Measurements from ENCODE around the gene PUDP.

The PUDP gene

DNA sequence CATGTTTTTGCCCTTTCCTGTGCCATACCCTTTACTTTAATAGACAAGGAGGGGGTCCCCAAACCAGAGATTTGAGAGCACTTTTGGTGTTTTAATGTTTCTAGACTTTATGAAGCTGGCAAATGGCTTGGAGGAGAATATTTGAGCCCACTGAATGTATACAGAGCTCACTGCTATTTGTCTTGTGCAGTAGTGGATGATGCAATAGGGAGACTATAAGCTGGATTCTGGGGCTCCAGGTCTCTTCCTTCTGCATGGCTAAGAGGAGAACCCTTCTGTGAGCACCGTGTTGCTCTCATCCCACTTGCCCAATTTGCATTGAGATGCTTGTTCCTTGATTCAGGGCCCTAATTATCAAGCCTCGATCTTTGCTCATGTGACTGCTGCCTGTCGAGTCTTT is 8.9 kb upstream of the PUDP start:
- Histone ChIP-seq H3K4me3 (ENCODE audit: low read depth, low read length) (no peak overlapping the region), H3K27ac (no peak overlapping the region), H3K36me3 (replicated peaks) (no peaks in the 10 kb centered on the region), H3K27me3 (replicated peaks) (no peaks in the 10 kb centered on the region)
- no peak for TF ChIP-seq CTCF (IDR thresholded peaks at IDR 0.05; ENCODE audit: low read depth, low read length, missing control alignments)
- in situ Hi-C loops (cut with HindIII; ENCODE audit: low pct_ligation_motif_present, low sequenced_read_pairs), result no loop called here
- DNase-seq, result no peak

- DNase-seq, result no peak
- Histone ChIP-seq H3K4me3 (ENCODE audit: low read depth, low read length) (no peak overlapping the region), H3K27ac (no peak overlapping the region), H3K36me3 (replicated peaks) (no peaks in the 10 kb centered on the region), H3K27me3 (replicated peaks) (no peaks in the 10 kb centered on the region)
- TF ChIP-seq CTCF (IDR thresholded peaks at IDR 0.05; ENCODE audit: low read depth, low read length, missing control alignments), result no peak
- in situ Hi-C loops (cut with HindIII; ENCODE audit: low pct_ligation_motif_present, low sequenced_read_pairs), result no loop called here
Measured at GRCh38 chrX:7155163-7155562, 7.2 kb upstream of the PUDP start.

DNA sequence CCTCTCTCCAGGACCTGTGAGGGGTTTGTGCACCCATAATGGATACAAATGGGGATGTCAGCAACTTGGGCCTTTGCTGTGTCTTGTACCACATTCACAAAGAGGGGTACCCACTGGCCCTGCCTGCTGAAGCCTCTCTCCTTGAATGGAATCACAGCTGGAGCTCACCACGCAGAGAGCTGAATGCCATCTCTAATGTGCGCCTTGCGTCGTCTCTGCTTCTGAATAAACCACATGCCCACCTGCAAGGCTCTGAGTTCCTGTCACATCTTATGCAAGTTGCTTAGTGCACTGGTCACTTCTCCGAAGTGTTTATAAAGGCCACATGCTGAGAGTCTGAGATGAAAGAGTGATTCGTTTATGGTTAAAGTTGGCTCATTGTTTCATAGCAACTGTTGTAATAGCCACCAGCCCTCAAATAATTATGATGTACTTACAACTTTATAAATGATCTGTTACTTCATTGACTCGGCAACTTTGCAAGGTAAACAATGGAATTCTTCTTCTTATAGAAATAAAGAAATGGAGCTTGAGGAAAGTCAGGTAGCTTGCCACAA is 6.2 kb upstream of the PUDP start:
- H3K36me3 ChIP-seq (replicated peaks), result no peaks in the 10 kb centered on the region
- H3K27me3 ChIP-seq (replicated peaks), result no peaks in the 10 kb centered on the region
- no peak overlapping the region for H3K27ac ChIP-seq
- no peak for DNase-seq
- H3K4me3 ChIP-seq (ENCODE audit: low read depth, low read length), result no peak overlapping the region
- no peak for TF ChIP-seq CTCF (IDR thresholded peaks at IDR 0.05; ENCODE audit: low read depth, low read length, missing control alignments)
- in situ Hi-C loops (cut with HindIII; ENCODE audit: low pct_ligation_motif_present, low sequenced_read_pairs), result no loop called here

GRCh38 chrX:7153231-7153630 is 5.3 kb upstream of the PUDP start:
- no peak overlapping the region for H3K4me3 ChIP-seq (ENCODE audit: low read depth, low read length)
- no peak for TF ChIP-seq CTCF (IDR thresholded peaks at IDR 0.05; ENCODE audit: low read depth, low read length, missing control alignments)
- H3K27ac ChIP-seq, result no peak overlapping the region
- H3K36me3 ChIP-seq (replicated peaks), result no peaks in the 10 kb centered on the region
- H3K27me3 ChIP-seq (replicated peaks), result no peaks in the 10 kb centered on the region
- in situ Hi-C loops (cut with HindIII; ENCODE audit: low pct_ligation_motif_present, low sequenced_read_pairs), result no loop called here
- no peak for DNase-seq

- Histone ChIP-seq H3K4me3 (ENCODE audit: low read depth, low read length) (no peak overlapping the region), H3K36me3 (replicated peaks) (no peaks in the 10 kb centered on the region), H3K27ac (no peak overlapping the region), H3K27me3 (replicated peaks) (no peaks in the 10 kb centered on the region)
- DNase-seq, result no peak
- in situ Hi-C loops (cut with HindIII; ENCODE audit: low pct_ligation_motif_present, low sequenced_read_pairs), result no loop called here
- no peak for TF ChIP-seq CTCF (IDR thresholded peaks at IDR 0.05; ENCODE audit: low read depth, low read length, missing control alignments)
Measured at GRCh38 chrX:7149411-7149810, 1.5 kb upstream of the PUDP start.

GRCh38 chrX:7147413-7147977 is 458 bp downstream of the PUDP start, which contains the start of gene STS:
TSS of gene STS (plus strand) at chrX:7147712. CDS start at chrX:7253200, 105,488 bp downstream.
- no peak for DNase-seq
- H3K27me3 ChIP-seq (replicated peaks), result no peaks in the 10 kb centered on the region
- peak within 1 kb of the TSS; percentile 57 for H3K27ac ChIP-seq
- in situ Hi-C loops (cut with HindIII; ENCODE audit: low pct_ligation_motif_present, low sequenced_read_pairs), result no loop called here
- H3K4me3 ChIP-seq (ENCODE audit: low read depth, low read length), result peak within 1 kb of the TSS; percentile 89
- no peak for TF ChIP-seq CTCF (IDR thresholded peaks at IDR 0.05; ENCODE audit: low read depth, low read length, missing control alignments)
- no peaks in the 10 kb centered on the region for H3K36me3 ChIP-seq (replicated peaks)

All from brain microvascular endothelial cell (primary cell).